Ishikawa (cell line): ENCODE measurements around the gene EPHA3.

Source experiments
- CEBPB ChIP-seq: IDR thresholded peaks from 2 replicates; pipeline ENCODE4 v1.6.1; 2012
- CREB1 ChIP-seq: IDR thresholded peaks from 2 replicates; pipeline ENCODE4 v1.6.1; 2012; ENCODE audit warnings: low read depth
- EGR1 ChIP-seq: IDR thresholded peaks from 2 replicates; pipeline ENCODE4 v1.6.1; 2012
- EP300 ChIP-seq: IDR thresholded peaks from 2 replicates; pipeline ENCODE4 v1.6.1; 2012; ENCODE audit warnings: borderline replicate concordance
- FOXM1 ChIP-seq: IDR thresholded peaks from 2 replicates; pipeline ENCODE4 v1.6.1; 2012; ENCODE audit warnings: low read depth, borderline replicate concordance
- MAX ChIP-seq: IDR thresholded peaks from 2 replicates; pipeline ENCODE4 v1.6.1; 2012
- NFIC ChIP-seq: IDR thresholded peaks from 2 replicates; pipeline ENCODE4 v1.6.1; 2012
- RAD21 ChIP-seq: IDR thresholded peaks from 2 replicates; pipeline ENCODE4 v1.6.1; 2012; ENCODE audit warnings: low read depth
- REST ChIP-seq: IDR thresholded peaks from 2 replicates; pipeline ENCODE4 v1.6.1; 2012; ENCODE audit warnings: low read depth, mild to moderate bottlenecking
- TAF1 ChIP-seq: IDR thresholded peaks from 2 replicates; pipeline ENCODE4 v1.6.1; 2012; ENCODE audit warnings: low read depth, mild to moderate bottlenecking
- TCF12 ChIP-seq: IDR thresholded peaks from 2 replicates; pipeline ENCODE4 v1.6.1; 2012; ENCODE audit warnings: low read depth
- TEAD4 ChIP-seq: IDR thresholded peaks from 2 replicates; pipeline ENCODE4 v1.6.1; 2012
- USF1 ChIP-seq: IDR thresholded peaks from 2 replicates; pipeline ENCODE4 v1.6.1; 2012
- YY1 ChIP-seq: IDR thresholded peaks from 2 replicates; pipeline ENCODE4 v1.6.1; 2012; ENCODE audit warnings: low read depth
- ZBTB7A ChIP-seq: IDR thresholded peaks from 2 replicates; pipeline ENCODE4 v1.6.1; 2012; ENCODE audit warnings: low read depth

EPHA3 gene

GRCh38 chr3:89212619-89213018 is 105.2 kb downstream of the EPHA3 start:
- TF ChIP-seq USF1 (no peak), MAX (no peak), EP300 (no peak), ZBTB7A (no peak), TEAD4 (no peak), FOXM1 (no peak), NFIC (no peak)

- TF ChIP-seq CEBPB, result no peak
Observed at GRCh38 chr3:89216016-89216739, 108.8 kb downstream of the EPHA3 start.

- no peak for TF ChIP-seq EGR1
- no peak for TF ChIP-seq NFIC
- no peak for TF ChIP-seq TAF1
- no peak for TF ChIP-seq YY1
- no peak for TF ChIP-seq MAX
- no peak for TF ChIP-seq TCF12
Observed at GRCh38 chr3:89217148-89217685, 109.8 kb downstream of the EPHA3 start.

- TF ChIP-seq ZBTB7A (no peak), TEAD4 (no peak), FOXM1 (no peak), REST (no peak), YY1 (no peak), CEBPB (no peak), RAD21 (no peak), USF1 (no peak), TCF12 (no peak), EP300 (no peak), NFIC (no peak), CREB1 (no peak), EGR1 (no peak), TAF1 (no peak), MAX (no peak)
Observed at GRCh38 chr3:89221924-89222323, 114.5 kb downstream of the EPHA3 start.

- TF ChIP-seq NFIC (0 out of 2 replicates have a peak, but pooled peaks have one; percentile 23), RAD21 (no peak)
Observed at GRCh38 chr3:89223188-89223587, 115.8 kb downstream of the EPHA3 start.

GRCh38 chr3:89227218-89227617 is 119.8 kb downstream of the EPHA3 start:
- no peak for TF ChIP-seq TAF1
- TF ChIP-seq REST, result no peak
- TF ChIP-seq USF1, result no peak
- no peak for TF ChIP-seq TEAD4

- TF ChIP-seq CEBPB, result no peak
Observed at GRCh38 chr3:89227634-89228033, 120.2 kb downstream of the EPHA3 start.
